GM12873 (cell line): ENCODE measurements around the gene IBTK.

ENCODE experiments used
- CTCF ChIP-seq: IDR thresholded peaks from 2 replicates; pipeline ENCODE4 v1.5.1; 2012; ENCODE audit warnings: low read depth, mild to moderate bottlenecking, moderate library complexity, low read length, control low read depth; ENCODE audit not compliant: insufficient read depth; ENCODE audit errors: missing control alignments

The IBTK gene

DNA sequence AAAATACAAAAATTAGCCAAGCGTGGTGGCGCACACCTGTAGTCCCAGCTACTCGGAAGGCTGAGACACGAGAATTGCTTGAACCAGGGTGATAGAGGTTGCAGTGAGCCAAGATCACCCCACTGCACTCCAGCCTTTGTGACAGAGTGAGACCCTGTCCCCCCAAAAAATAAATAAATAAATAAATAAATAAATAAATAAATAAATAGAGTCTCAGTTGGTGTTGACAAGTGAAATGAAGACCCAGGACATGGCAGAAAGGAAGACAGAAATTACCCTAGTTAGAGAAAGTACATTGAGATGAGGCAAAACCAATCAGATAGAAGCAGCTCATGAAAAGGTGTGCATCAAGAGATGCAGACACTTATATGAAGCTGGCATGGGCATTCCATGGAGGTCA is 105.0 kb downstream of the IBTK start:
- no peak for TF ChIP-seq CTCF

DNA sequence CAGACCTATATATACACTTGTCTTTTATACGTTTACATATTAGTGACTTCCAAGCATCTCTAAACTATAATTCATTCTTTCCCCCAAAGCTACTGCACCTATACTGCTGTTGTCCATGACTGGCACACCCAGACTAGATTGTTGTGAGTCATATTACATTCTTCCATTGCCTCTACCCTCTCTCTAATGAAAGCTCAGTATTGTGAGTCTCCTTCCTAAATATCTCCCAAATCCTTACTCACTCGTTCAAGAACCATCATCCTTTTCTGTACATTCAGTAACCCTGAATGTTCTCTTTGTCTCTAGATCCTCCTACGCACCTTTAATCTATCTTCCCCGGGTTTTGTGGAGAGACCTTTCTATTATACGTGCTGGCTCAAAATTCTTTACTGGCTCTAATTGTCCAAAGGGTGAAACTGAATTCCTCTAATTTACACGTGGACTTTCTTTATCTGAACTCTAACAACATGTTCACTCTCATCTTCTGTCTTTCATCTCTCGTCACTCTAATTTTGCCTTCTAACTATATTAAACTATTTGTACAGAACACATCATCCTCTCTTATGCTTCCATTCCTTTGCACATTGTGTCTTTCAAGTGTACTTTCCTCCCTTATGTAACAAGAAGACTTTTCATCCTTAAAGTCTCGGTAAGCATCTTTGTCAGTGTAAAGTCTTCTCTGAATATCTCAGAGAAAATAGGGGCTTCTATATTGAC is 109.3 kb downstream of the IBTK start:
- no peak for TF ChIP-seq CTCF

- no peak for TF ChIP-seq CTCF
These were observed 116.1 kb downstream of the IBTK start for GRCh38 chr6:82131441-82131840.

DNA sequence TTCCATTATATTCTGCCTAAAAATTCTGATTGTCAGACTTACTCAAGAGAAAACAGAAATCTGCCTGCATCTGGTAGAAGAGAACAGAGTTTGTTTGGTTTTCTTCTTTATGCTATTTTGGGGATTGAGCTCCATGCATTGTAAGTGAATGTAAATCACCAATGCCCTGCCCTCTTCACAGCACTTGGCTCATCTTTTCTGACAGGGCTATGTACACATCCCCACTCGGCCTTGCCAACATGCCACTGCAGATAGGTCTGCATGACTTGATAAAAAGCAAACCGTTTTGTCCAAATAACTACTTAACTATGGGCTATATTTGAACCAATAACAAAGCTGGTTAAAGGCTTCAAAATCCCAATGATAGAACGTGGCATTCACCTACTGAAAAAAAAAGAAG is 117.7 kb downstream of the IBTK start:
- no peak for TF ChIP-seq CTCF

DNA sequence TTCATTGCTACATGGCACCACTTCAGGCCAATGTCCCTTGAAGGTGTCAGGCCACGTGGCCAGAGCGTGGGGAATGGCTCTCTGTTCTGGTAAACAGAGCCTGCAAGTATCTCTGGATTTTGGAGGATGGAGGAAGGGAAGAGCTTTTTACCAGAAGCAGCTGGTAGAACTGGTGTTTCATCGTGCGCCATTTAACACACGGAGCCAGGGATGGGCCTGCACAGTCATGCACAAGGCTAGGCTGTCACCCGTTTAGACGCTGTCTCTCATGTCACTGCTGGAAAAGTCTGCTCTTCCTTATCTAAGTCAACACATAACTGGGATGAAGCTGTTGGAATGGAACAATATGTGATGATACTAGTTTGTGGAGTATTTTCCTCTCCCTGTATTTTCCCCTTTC is 123.9 kb downstream of the IBTK start:
- no peak for TF ChIP-seq CTCF
